IMR-90 (cell line): ENCODE data around the gene SNX11. TPM values are rescaled to one million over a fixed set of nuclear protein-coding genes. Genes with fewer than 3 reads are reported as not detected.

Experiments used
- ATAC-seq: fragments of 200-7000 bp; cut with Tn5 transposase; 2 replicates; pipeline ENCODE4 v1.9.1; 2020; ENCODE audit warnings: low read depth, mild to moderate bottlenecking, moderate library complexity
- BruUV-seq: library from RNA; stranded (reverse); fragments of 400-500 nt; replicated peaks from 2 replicates; lab custom pipeline; 2021; lab: Mats Ljungman, UMichigan
- CTCF ChIA-PET: fragments of 300-600 bp; formaldehyde crosslinking; extraction: SDS; loops from one replicate; lab custom pipeline; 2021; ENCODE audit warnings: antibody characterized with exemption; lab: Yijun Ruan, JAX
- POLR2A ChIA-PET: fragments of 300-600 bp; sonication (Branson Sonifier 250); formaldehyde crosslinking; loops from one replicate; lab custom pipeline; 2022; ENCODE audit warnings: antibody characterized with exemption; ENCODE audit not compliant: unreplicated experiment; lab: Charles Lee
- DNase-seq: peaks from one replicate; pipeline ENCODE4 v3.0.0; 2013
- H2AFZ ChIP-seq: replicated peaks from 2 replicates; pipeline ENCODE3; 2013; ENCODE audit warnings: low read length, mild to moderate bottlenecking; ENCODE audit not compliant: poor library complexity
- H2AK5ac ChIP-seq: 2 replicates; pipeline ENCODE4 v1.6.1; 2013; ENCODE audit warnings: low read depth, low read length, inconsistent platforms
- H2AK9ac ChIP-seq: replicated peaks from 2 replicates; pipeline ENCODE3; 2013; ENCODE audit warnings: mild to moderate bottlenecking, low read depth, low read length, moderate library complexity; ENCODE audit not compliant: poor library complexity
- H2BK120ac ChIP-seq: 2 replicates; pipeline ENCODE4 v1.6.1; 2013; ENCODE audit warnings: low read depth, low read length, inconsistent platforms
- H2BK15ac ChIP-seq: 3 replicates; pipeline ENCODE4 v1.6.1; 2013; ENCODE audit warnings: low read depth, low read length, inconsistent platforms
- H2BK20ac ChIP-seq: 2 replicates; pipeline ENCODE4 v1.6.1; 2013; ENCODE audit warnings: low read depth, mild to moderate bottlenecking, inconsistent platforms, low read length, moderate library complexity
- H2BK5ac ChIP-seq: 2 replicates; pipeline ENCODE4 v1.6.1; 2013; ENCODE audit warnings: mild to moderate bottlenecking, low read depth, low read length, inconsistent platforms; ENCODE audit not compliant: poor library complexity, severe bottlenecking
- H3K14ac ChIP-seq: replicated peaks from 2 replicates; pipeline ENCODE4 v1.6.1; 2013; ENCODE audit warnings: low read depth, low read length, inconsistent platforms
- H3K18ac ChIP-seq: 2 replicates; pipeline ENCODE4 v1.6.1; 2013; ENCODE audit warnings: low read depth, low read length, control low read depth
- H3K23ac ChIP-seq: 2 replicates; pipeline ENCODE4 v1.6.1; 2013; ENCODE audit warnings: low read depth, low read length, inconsistent platforms
- H3K27ac ChIP-seq: 2 replicates; pipeline ENCODE4 v1.5.1; 2013; ENCODE audit warnings: mild to moderate bottlenecking, control low read depth, low read length; ENCODE audit not compliant: insufficient read depth
- H3K27me3 ChIP-seq: 2 replicates; pipeline ENCODE4 v1.6.1; 2013; ENCODE audit warnings: low read length; ENCODE audit not compliant: control insufficient read depth, insufficient read depth
- H3K36me3 ChIP-seq: 2 replicates; pipeline ENCODE4 v1.6.1; 2013; ENCODE audit warnings: low read length, mixed read lengths; ENCODE audit not compliant: control insufficient read depth, insufficient read depth
- H3K4ac ChIP-seq: 2 replicates; pipeline ENCODE4 v1.6.1; 2013; ENCODE audit warnings: low read depth, low read length, inconsistent platforms
- H3K4me1 ChIP-seq: 2 replicates; pipeline ENCODE4 v1.6.1; 2013; ENCODE audit warnings: low read length, mixed read lengths; ENCODE audit not compliant: control insufficient read depth, insufficient read depth
- H3K4me2 ChIP-seq: 2 replicates; pipeline ENCODE4 v1.6.1; 2013; ENCODE audit warnings: low read depth, mild to moderate bottlenecking, control low read depth, low read length, moderate library complexity
- H3K4me3 ChIP-seq: 2 replicates; pipeline ENCODE4 v1.5.1; 2013; ENCODE audit warnings: low read depth, mild to moderate bottlenecking, control low read depth, low read length, moderate library complexity; ENCODE audit not compliant: insufficient read depth
- H3K56ac ChIP-seq: 2 replicates; pipeline ENCODE4 v1.6.1; 2013; ENCODE audit warnings: low read length, inconsistent platforms; ENCODE audit not compliant: insufficient read depth; ENCODE audit errors: extremely low read depth
- H3K79me1 ChIP-seq, 2 experiments: 2 replicates each; pipeline ENCODE4 v1.6.1; 2013; ENCODE audit warnings: low read length in 2 of 2, inconsistent platforms in 1 of 2, low read depth in 1 of 2
- H3K9ac ChIP-seq: 2 replicates; pipeline ENCODE4 v1.6.1; 2013; ENCODE audit warnings: low read depth, low read length, control low read depth
- H3K9me1 ChIP-seq: 2 replicates; pipeline ENCODE4 v1.6.1; 2013; ENCODE audit warnings: low read length, inconsistent platforms; ENCODE audit not compliant: insufficient read depth
- H3K9me3 ChIP-seq: 2 replicates; pipeline ENCODE4 v1.6.1; 2013; ENCODE audit warnings: low read length; ENCODE audit not compliant: control insufficient read depth, insufficient read depth
- H4K20me1 ChIP-seq: 2 replicates; pipeline ENCODE4 v1.6.1; 2013; ENCODE audit warnings: low read length, inconsistent platforms; ENCODE audit not compliant: insufficient read depth
- H4K5ac ChIP-seq: 2 replicates; pipeline ENCODE4 v1.6.1; 2013; ENCODE audit warnings: mild to moderate bottlenecking, low read depth, low read length, control low read depth
- H4K8ac ChIP-seq, 2 experiments: 2 replicates each; pipeline ENCODE4 v1.6.1; 2013; ENCODE audit warnings: low read depth in 2 of 2, low read length in 2 of 2, control low read depth in 1 of 2, inconsistent platforms in 1 of 2
- H4K91ac ChIP-seq: 2 replicates; pipeline ENCODE4 v1.6.1; 2013; ENCODE audit warnings: low read depth, low read length, inconsistent platforms; ENCODE audit not compliant: insufficient read depth
- BHLHE40 ChIP-seq: fragments of 150-350 bp; IDR thresholded peaks from 2 replicates; pipeline ENCODE4 v1.6.1; 2016; ENCODE audit warnings: mild to moderate bottlenecking, low read depth, low read length
- CHD1 ChIP-seq: IDR thresholded peaks from 2 replicates; pipeline ENCODE4 v1.6.1; 2012; ENCODE audit warnings: low read depth, low read length, improper control_type of control experiment
- MAFK ChIP-seq: IDR thresholded peaks from 2 replicates; pipeline ENCODE4 v1.6.1; 2012; ENCODE audit warnings: low read depth, low read length, improper control_type of control experiment
- RAD21 ChIP-seq: IDR thresholded peaks from 2 replicates; pipeline ENCODE4 v1.6.1; 2012; ENCODE audit warnings: low read length, improper control_type of control experiment
- RFX5 ChIP-seq: IDR thresholded peaks from 2 replicates; pipeline ENCODE4 v1.8.0; 2012; ENCODE audit warnings: low read depth, mild to moderate bottlenecking, low read length, moderate library complexity
- SMC3 ChIP-seq: fragments of 150-350 bp; IDR thresholded peaks from 2 replicates; pipeline ENCODE4 v1.6.1; 2016; ENCODE audit warnings: low read depth, mild to moderate bottlenecking, antibody characterized with exemption, low read length, moderate library complexity
- WGBS, 2 experiments: methylation state at CpG; one replicate each; pipeline versions ENCODE4 v1.1.5 to v1.1.7; 2013; ENCODE audit warnings: missing lambda C conversion rate in 2 of 2; ENCODE audit not compliant: insufficient read length in 1 of 2; ENCODE audit errors: extremely low coverage in 2 of 2; 5-methylcytosine and 5-hydroxymethylcytosine counted together
- dilution Hi-C: fragments of 300-500 bp; cut with HindIII; formaldehyde crosslinking; loops from one replicate; pipeline ENCODE4 v1.14.3; 2018; ENCODE audit warnings: low sequenced_read_pairs; ENCODE audit not compliant: unreplicated experiment
- in situ Hi-C: fragments of 300-500 bp; cut with MboI; formaldehyde crosslinking; loops from 3 replicates; pipeline ENCODE4 v1.14.3; 2019; ENCODE audit warnings: low sequenced_read_pairs, inconsistent platforms, mixed read lengths
- intact Hi-C: fragments of 100-400 bp; cut with micrococcal nuclease; formaldehyde crosslinking; loops from 2 replicates; pipeline ENCODE4 v1.10.0; 2022
- polyA plus RNA-seq, 3 experiments: library from polyadenylated mRNA; depleted of rRNA; stranded (reverse); fragments of >200 nt; gene quantifications; 2 replicates each; pipeline ENCODE4 v1.2.3, GENCODE V29; 2012; ENCODE audit warnings: low replicate concordance in 1 of 3
- total RNA-seq: library from RNA; depleted of rRNA; stranded (reverse); fragments of >200 nt; gene quantifications from 2 replicates; pipeline ENCODE4 v1.2.3, GENCODE V29; 2012
- TF ChIP-seq, protein P1 (sequence below): fragments of 150-350 bp; IDR thresholded peaks from 2 replicates; pipeline ENCODE4 v1.6.1; 2016; ENCODE audit warnings: low read depth, mild to moderate bottlenecking, low read length, moderate library complexity, borderline replicate concordance
- TF ChIP-seq, protein P2 (sequence below): conservative IDR thresholded peaks from 2 replicates; pipeline ENCODE4 v1.5.1; 2012; ENCODE audit warnings: mild to moderate bottlenecking, low read depth, low read length, improper control_type of control experiment

SNX11 gene
- total and polyA plus RNA-seq, 2 of the 4 experiments (the other 2 are of a cell fraction), result 14.7 to 16.9 TPM

DNA sequence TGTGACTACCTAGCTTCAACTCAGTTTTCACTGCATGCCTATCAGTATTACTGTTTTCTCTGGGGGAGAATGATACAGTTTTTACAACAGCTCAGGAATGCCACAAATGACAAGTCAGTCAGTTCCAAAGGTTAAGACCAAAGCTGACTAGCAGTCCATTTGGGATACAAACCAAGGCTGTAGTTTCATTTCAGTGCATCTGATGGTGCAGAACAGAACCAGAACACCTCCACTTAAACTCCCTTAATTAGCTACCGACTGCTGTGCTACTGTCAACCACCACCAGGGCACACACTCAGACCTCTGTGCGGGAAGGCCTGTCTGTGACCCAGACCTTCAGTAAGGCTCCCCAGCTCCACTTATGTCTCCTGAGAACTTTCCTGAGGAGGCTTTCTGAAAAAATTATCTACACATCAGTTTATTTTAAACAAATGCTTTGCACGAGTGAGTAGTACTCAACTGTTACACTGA lies 39.0 kb upstream of the SNX11 start:
- Histone ChIP-seq H3K9me3 (no peaks in the 10 kb centered on the region), H3K23ac (no peak overlapping the region), H2BK15ac (no peak overlapping the region), H2AK5ac (peak overlapping the region; percentile 15; the same call in 1 of the 2 replicates), H2BK20ac (no peak overlapping the region), H2BK5ac (peak overlapping the region; percentile 55), H4K8ac (no peak overlapping the region; a peak in 1 of 4 replicates), H4K91ac (no peak overlapping the region), H3K36me3 (peaks cover 41% of the 10 kb centered on the region), H3K14ac (no peak overlapping the region), H3K4me2 (peak overlapping the region; percentile 78), H2AFZ (no peak overlapping the region), H3K4ac (no peak overlapping the region), H2BK120ac (no peak overlapping the region), H3K9ac (peak overlapping the region; percentile 46; the same call in 1 of the 2 replicates), H3K27ac (peak overlapping the region; percentile 68), H3K9me1 (peaks cover 3% of the 10 kb centered on the region), H3K79me1 (peaks cover 19 to 54% of the 10 kb centered on the region in 2 experiments), H2AK9ac (no peak overlapping the region), H3K56ac (no peak overlapping the region), H4K20me1 (peaks cover 5% of the 10 kb centered on the region; the same call in 1 of the 2 replicates), H3K18ac (no peak overlapping the region), H4K5ac (no peak overlapping the region), H3K4me1 (peaks cover 2% of the 10 kb centered on the region), H3K27me3 (no peaks in the 10 kb centered on the region), H3K4me3 (no peak overlapping the region)
- POLR2A ChIA-PET, result interaction anchor here (1.0 to 1.4 kb wide), 2 partner anchors 19 to 41 kb away, joined by 3 to 5 read pairs; no protein-coding TSS in a partner anchor
- intact Hi-C loops, result no loop called here
- WGBS, 2 experiments, result no CpG with 5 or more reads among the region's 3 CpGs
- BruUV-seq, result no TSS peak
- in situ Hi-C loops, result loop anchor here (5.0 kb wide), 1 partner anchor 36 kb away; no protein-coding TSS in a partner anchor
- DNase-seq (peak; percentile 65), ATAC-seq (peak; percentile 79)
- CTCF ChIA-PET, result interaction anchor here (0.6 to 1.3 kb wide), 11 partner anchors 11 to 122 kb away, joined by 3 to 5 read pairs (median 3); no protein-coding TSS in a partner anchor
- dilution Hi-C loops, result no loop called here
- no peak for TF ChIP-seq MAFK
- TF ChIP-seq, protein P1, sequence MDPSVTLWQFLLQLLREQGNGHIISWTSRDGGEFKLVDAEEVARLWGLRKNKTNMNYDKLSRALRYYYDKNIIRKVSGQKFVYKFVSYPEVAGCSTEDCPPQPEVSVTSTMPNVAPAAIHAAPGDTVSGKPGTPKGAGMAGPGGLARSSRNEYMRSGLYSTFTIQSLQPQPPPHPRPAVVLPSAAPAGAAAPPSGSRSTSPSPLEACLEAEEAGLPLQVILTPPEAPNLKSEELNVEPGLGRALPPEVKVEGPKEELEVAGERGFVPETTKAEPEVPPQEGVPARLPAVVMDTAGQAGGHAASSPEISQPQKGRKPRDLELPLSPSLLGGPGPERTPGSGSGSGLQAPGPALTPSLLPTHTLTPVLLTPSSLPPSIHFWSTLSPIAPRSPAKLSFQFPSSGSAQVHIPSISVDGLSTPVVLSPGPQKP, result no peak
- TF ChIP-seq RAD21, result peak; percentile 27
- TF ChIP-seq CHD1, result no peak
- TF ChIP-seq, protein P2, sequence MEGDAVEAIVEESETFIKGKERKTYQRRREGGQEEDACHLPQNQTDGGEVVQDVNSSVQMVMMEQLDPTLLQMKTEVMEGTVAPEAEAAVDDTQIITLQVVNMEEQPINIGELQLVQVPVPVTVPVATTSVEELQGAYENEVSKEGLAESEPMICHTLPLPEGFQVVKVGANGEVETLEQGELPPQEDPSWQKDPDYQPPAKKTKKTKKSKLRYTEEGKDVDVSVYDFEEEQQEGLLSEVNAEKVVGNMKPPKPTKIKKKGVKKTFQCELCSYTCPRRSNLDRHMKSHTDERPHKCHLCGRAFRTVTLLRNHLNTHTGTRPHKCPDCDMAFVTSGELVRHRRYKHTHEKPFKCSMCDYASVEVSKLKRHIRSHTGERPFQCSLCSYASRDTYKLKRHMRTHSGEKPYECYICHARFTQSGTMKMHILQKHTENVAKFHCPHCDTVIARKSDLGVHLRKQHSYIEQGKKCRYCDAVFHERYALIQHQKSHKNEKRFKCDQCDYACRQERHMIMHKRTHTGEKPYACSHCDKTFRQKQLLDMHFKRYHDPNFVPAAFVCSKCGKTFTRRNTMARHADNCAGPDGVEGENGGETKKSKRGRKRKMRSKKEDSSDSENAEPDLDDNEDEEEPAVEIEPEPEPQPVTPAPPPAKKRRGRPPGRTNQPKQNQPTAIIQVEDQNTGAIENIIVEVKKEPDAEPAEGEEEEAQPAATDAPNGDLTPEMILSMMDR, result peak; percentile 34
- TF ChIP-seq SMC3, result no peak
- no peak for TF ChIP-seq RFX5
- no peak for TF ChIP-seq BHLHE40
